HEK293 (cell line): ENCODE measurements around the gene EIF4B.

Experiments used
- CTCF ChIA-PET: fragments of 350-600 bp; formaldehyde crosslinking; extraction: SDS; loops from one replicate; lab custom pipeline; 2021; ENCODE audit warnings: antibody characterized with exemption; lab: Yijun Ruan, JAX
- POLR2A ChIA-PET: fragments of 300-600 bp; formaldehyde crosslinking; extraction: SDS; loops from one replicate; lab custom pipeline; 2020; ENCODE audit warnings: antibody characterized with exemption, inconsistent platforms; lab: Yijun Ruan, JAX
- H3K27ac ChIP-seq: fragments of 200-500 bp; sonication (Bioruptor generic); 2 replicates; pipeline ENCODE4 v1.5.1; 2014; ENCODE audit warnings: low read depth, low read length, control low read depth, inconsistent platforms; ENCODE audit errors: extremely low read depth
- H3K36me3 ChIP-seq, 2 experiments: fragments of 200-500 bp in 1 of 2; sonication (Bioruptor generic) in 1 of 2; 1 replicate in 1 of 2; 2 replicates in 1 of 2; pipeline ENCODE4 v1.5.1; 2014 to 2017; ENCODE audit warnings: inconsistent platforms in 2 of 2, low read length in 2 of 2; ENCODE audit not compliant: control insufficient read depth in 2 of 2, insufficient read depth in 1 of 2
- H3K4me1 ChIP-seq: fragments of 200-500 bp; sonication (Bioruptor generic); 2 replicates; pipeline ENCODE4 v1.5.1; 2014; ENCODE audit warnings: mild to moderate bottlenecking, low read length, inconsistent platforms; ENCODE audit not compliant: control insufficient read depth, insufficient read depth
- H3K4me3 ChIP-seq: 2 replicates; pipeline ENCODE4 v1.5.1; 2011; ENCODE audit warnings: low read depth, mild to moderate bottlenecking, control low read depth, low read length, moderate library complexity
- H3K9me3 ChIP-seq: fragments of 200-500 bp; sonication (Bioruptor generic); 2 replicates; pipeline ENCODE4 v1.5.1; 2014; ENCODE audit warnings: low read depth, low read length, inconsistent platforms; ENCODE audit not compliant: control insufficient read depth, insufficient read depth
- GFI1B ChIP-seq: fragments of 450-650 bp; formaldehyde crosslinking; IDR thresholded peaks from 2 replicates; pipeline ENCODE4 v1.5.1; 2016; ENCODE audit warnings: missing biosample characterization, missing genetic modification characterization
- GLI2 ChIP-seq: fragments of 450-650 bp; formaldehyde crosslinking; IDR thresholded peaks from 2 replicates; pipeline ENCODE4; 2017; ENCODE audit warnings: missing biosample characterization, missing genetic modification characterization, low read depth, borderline replicate concordance
- KLF10 ChIP-seq: fragments of 450-650 bp; IDR thresholded peaks from 2 replicates; pipeline ENCODE4 v1.5.1; 2018; ENCODE audit warnings: missing biosample characterization, mild to moderate bottlenecking, missing genetic modification characterization
- SCRT2 ChIP-seq: fragments of 450-650 bp; formaldehyde crosslinking; IDR thresholded peaks from 2 replicates; pipeline ENCODE4 v1.5.1; 2016; ENCODE audit warnings: missing biosample characterization, missing genetic modification characterization
- ZFP3 ChIP-seq: fragments of 450-650 bp; formaldehyde crosslinking; IDR thresholded peaks from 2 replicates; pipeline ENCODE4 v1.5.1; 2016; ENCODE audit warnings: low read depth, missing biosample characterization, missing genetic modification characterization
- ZNF121 ChIP-seq: fragments of 450-650 bp; formaldehyde crosslinking; IDR thresholded peaks from 2 replicates; pipeline ENCODE4 v1.5.1; 2016; ENCODE audit warnings: missing biosample characterization, missing genetic modification characterization
- ZNF274 ChIP-seq, 2 experiments: fragments of 200-500 bp in 1 of 2; fragments of 450-650 bp in 1 of 2; sonication (Bioruptor generic) in 1 of 2; formaldehyde crosslinking in 1 of 2; IDR thresholded peaks; 2 replicates each; pipeline versions ENCODE4 v1.5.1 to v1.6.1; 2014 to 2016; ENCODE audit warnings: borderline replicate concordance in 1 of 2, inconsistent platforms in 1 of 2, low read length in 1 of 2, missing biosample characterization in 1 of 2, missing genetic modification characterization in 1 of 2
- ZNF335 ChIP-seq: fragments of 450-650 bp; formaldehyde crosslinking; conservative IDR thresholded peaks from 2 replicates; pipeline ENCODE4 v1.5.1; 2016; ENCODE audit warnings: missing biosample characterization, missing genetic modification characterization
- ZNF37A ChIP-seq: fragments of 450-650 bp; IDR thresholded peaks from 2 replicates; pipeline ENCODE4 v1.5.1; 2018; ENCODE audit warnings: missing biosample characterization, missing genetic modification characterization
- ZNF600 ChIP-seq: fragments of 450-650 bp; formaldehyde crosslinking; IDR thresholded peaks from 2 replicates; pipeline ENCODE4 v1.5.1; 2016; ENCODE audit warnings: missing biosample characterization, missing genetic modification characterization
- ZNF654 ChIP-seq: fragments of 450-650 bp; formaldehyde crosslinking; IDR thresholded peaks from 2 replicates; pipeline ENCODE4 v1.5.1; 2016; ENCODE audit warnings: low read depth, missing biosample characterization, missing genetic modification characterization
- ZSCAN23 ChIP-seq: fragments of 450-650 bp; formaldehyde crosslinking; IDR thresholded peaks from 2 replicates; pipeline ENCODE4 v1.5.1; 2016; ENCODE audit warnings: missing biosample characterization, missing genetic modification characterization
- TF ChIP-seq, protein P1 (sequence below): fragments of 450-650 bp; formaldehyde crosslinking; IDR thresholded peaks from 2 replicates; pipeline ENCODE4 v1.5.1; 2016; ENCODE audit warnings: missing biosample characterization, missing genetic modification characterization

EIF4B gene

DNA sequence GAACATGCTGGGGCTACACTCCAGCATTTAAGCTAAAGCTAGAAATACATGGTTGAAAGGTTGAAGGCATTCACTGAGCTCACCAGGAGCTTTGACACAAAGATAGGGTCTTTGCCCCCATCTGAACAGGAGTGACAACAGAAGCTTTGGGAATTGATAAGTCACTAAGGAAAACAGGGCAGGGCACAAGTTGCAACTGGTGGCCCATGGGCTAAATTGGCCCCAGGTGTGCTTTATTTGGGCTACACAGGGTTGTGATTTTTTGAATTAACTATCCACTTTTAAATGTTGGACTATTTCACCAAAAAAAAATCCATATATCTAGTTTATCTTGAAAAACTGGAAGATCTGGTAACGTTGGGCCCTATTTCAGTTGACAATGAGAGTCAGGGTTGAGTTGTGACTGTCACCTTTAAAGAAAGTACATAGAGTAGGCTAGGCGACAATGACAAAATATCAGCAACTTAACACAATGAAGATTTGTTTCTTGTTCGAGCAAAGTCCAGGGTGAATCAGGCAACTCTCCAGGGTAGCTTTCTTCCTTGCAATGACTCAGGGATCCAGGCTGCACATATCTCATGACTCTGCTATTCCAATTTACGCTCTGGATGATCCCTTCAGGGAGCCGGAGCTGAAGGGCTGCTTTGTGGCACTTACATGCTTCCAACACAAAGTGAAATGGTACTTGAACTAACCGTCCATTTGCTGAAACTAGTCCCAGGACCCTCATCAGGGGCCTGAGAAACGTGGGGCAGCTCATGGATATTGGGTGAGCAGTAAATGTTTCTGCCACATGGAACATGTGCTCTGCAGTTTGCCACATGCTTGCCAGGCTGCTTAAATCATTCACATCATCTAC, 13.3 kb upstream of the EIF4B start:
- CTCF ChIA-PET = interaction anchor here (0.6 to 21.2 kb wide), 6 partner anchors 13 to 849 kb away, joined by 3 to 835 read pairs (median 5); no protein-coding TSS in a partner anchor
- POLR2A ChIA-PET = interaction anchor here (1.2 to 3.3 kb wide), 2 partner anchors 13 to 89 kb away, joined by 5 to 12 read pairs; partner anchors contain the start of genes EIF4B and KRT8
- Histone ChIP-seq H3K4me1 (no peaks in the 10 kb centered on the region; the same call in 1 of the 2 replicates), H3K4me3 (no peak overlapping the region), H3K27ac (no peak overlapping the region), H3K36me3 (no peaks in the 10 kb centered on the region)
- TF ChIP-seq ZNF654 (tag by site-specific recombination) (no peak), SCRT2 (tag by site-specific recombination) (peak; percentile 61; the same call in 1 of the 2 replicates), ZNF274 (IDR thresholded peaks at IDR 0.05; ENCODE audit: low read length) (no peak), ZNF274 (tag by site-specific recombination; IDR thresholded peaks at IDR 0.05; ENCODE audit: borderline replicate concordance) (no peak), ZNF600 (tag by site-specific recombination) (0 out of 2 replicates have a peak, but pooled peaks have one; percentile 10), ZNF335 (tag by site-specific recombination) (peak; percentile 37), ZNF121 (tag by site-specific recombination) (no peak), ZFP3 (no peak)
- TF ChIP-seq, all 188 proteins: peak for 3
- no peaks in the 10 kb centered on the region for H3K9me3 ChIP-seq

GRCh38 chr12:52993558-52993869, 12.7 kb upstream of the EIF4B start:
- POLR2A ChIA-PET = interaction anchor here (1.2 to 3.3 kb wide), 2 partner anchors 13 to 89 kb away, joined by 5 to 12 read pairs; partner anchors contain the start of genes EIF4B and KRT8
- H3K4me1 ChIP-seq = no peaks in the 10 kb centered on the region
- no peak overlapping the region for H3K27ac ChIP-seq
- H3K36me3 ChIP-seq = no peaks in the 10 kb centered on the region
- CTCF ChIA-PET = interaction anchor here (0.9 to 21.2 kb wide), 4 partner anchors 13 to 850 kb away, joined by 4 to 835 read pairs (median 16); no protein-coding TSS in a partner anchor
- no peaks in the 10 kb centered on the region for H3K9me3 ChIP-seq
- H3K4me3 ChIP-seq = no peak overlapping the region
- TF ChIP-seq, protein P1, sequence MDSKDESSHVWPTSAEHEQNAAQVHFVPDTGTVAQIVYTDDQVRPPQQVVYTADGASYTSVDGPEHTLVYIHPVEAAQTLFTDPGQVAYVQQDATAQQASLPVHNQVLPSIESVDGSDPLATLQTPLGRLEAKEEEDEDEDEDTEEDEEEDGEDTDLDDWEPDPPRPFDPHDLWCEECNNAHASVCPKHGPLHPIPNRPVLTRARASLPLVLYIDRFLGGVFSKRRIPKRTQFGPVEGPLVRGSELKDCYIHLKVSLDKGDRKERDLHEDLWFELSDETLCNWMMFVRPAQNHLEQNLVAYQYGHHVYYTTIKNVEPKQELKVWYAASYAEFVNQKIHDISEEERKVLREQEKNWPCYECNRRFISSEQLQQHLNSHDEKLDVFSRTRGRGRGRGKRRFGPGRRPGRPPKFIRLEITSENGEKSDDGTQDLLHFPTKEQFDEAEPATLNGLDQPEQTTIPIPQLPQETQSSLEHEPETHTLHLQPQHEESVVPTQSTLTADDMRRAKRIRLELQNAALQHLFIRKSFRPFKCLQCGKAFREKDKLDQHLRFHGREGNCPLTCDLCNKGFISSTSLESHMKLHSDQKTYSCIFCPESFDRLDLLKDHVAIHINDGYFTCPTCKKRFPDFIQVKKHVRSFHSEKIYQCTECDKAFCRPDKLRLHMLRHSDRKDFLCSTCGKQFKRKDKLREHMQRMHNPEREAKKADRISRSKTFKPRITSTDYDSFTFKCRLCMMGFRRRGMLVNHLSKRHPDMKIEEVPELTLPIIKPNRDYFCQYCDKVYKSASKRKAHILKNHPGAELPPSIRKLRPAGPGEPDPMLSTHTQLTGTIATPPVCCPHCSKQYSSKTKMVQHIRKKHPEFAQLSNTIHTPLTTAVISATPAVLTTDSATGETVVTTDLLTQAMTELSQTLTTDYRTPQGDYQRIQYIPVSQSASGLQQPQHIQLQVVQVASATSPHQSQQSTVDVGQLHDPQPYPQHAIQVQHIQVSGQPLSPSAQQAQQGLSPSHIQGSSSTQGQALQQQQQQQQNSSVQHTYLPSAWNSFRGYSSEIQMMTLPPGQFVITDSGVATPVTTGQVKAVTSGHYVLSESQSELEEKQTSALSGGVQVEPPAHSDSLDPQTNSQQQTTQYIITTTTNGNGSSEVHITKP = no peak
- TF ChIP-seq ZSCAN23 (tag by site-specific recombination) (no peak), KLF10 (tag by site-specific recombination) (no peak), ZNF37A (tag by site-specific recombination) (no peak), ZNF121 (tag by site-specific recombination) (no peak), GFI1B (no peak)

DNA sequence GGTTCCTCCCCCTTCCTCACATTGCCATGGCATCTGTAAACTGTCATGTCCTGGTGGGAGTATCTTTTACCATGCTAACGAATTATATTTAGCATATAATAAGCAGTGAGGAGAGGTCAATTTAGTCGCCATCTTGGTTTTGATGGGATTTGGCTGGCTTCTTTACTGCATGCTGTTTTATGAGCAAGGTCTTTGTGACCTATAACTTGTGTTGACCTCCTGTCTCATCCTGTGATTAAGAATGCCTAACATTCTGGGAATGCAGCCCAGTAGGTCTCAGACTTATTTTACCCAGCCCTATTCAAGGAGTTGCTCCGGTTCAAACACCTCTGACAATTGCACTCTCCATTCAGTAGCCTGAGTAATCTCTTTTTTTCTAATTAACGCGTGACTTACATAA, 2.1 kb upstream of the EIF4B start:
- peaks cover 7 to 14% of the 10 kb centered on the region in 2 experiments; a peak in 2 of 3 replicates for H3K36me3 ChIP-seq
- no peak overlapping the region for H3K27ac ChIP-seq
- TF ChIP-seq GLI2 (tag by site-specific recombination) = no peak
- POLR2A ChIA-PET = no interaction called here
- H3K9me3 ChIP-seq = no peaks in the 10 kb centered on the region
- no peaks in the 10 kb centered on the region; the same call in 1 of the 2 replicates for H3K4me1 ChIP-seq
- H3K4me3 ChIP-seq = no peak overlapping the region
- CTCF ChIA-PET = interaction anchor here (0.7 kb wide), 1 partner anchor 19 kb away, joined by 3 read pairs; no protein-coding TSS in a partner anchor
